ENCODE measurements around the gene MYCBPAP.
A peak's percentile ranks its signal among the peaks of the same experiment; 100 is the strongest.

Gene MYCBPAP

GRCh38 chr17:50520483-50520882 lies 12.2 kb downstream of the MYCBPAP start:
- no peak for DNase-seq

- no peak for DNase-seq
Observed at GRCh38 chr17:50521514-50521913, 13.3 kb downstream of the MYCBPAP start.

- no peak for DNase-seq
Observed at GRCh38 chr17:50522766-50523165, 14.5 kb downstream of the MYCBPAP start.

- DNase-seq: no peak
Observed at GRCh38 chr17:50523208-50523607, 15.0 kb downstream of the MYCBPAP start.

- DNase-seq: no peak
Observed at GRCh38 chr17:50524838-50525237, 16.6 kb downstream of the MYCBPAP start.

- DNase-seq: no peak
Observed at GRCh38 chr17:50527155-50527762, 19.0 kb downstream of the MYCBPAP start.

- DNase-seq: no peak
Observed at GRCh38 chr17:50527949-50528474, 19.8 kb downstream of the MYCBPAP start.

- no peak for DNase-seq
Observed at GRCh38 chr17:50529849-50530248, 21.6 kb downstream of the MYCBPAP start.

GRCh38 chr17:50531428-50532025 lies 23.3 kb downstream of the MYCBPAP start:
- DNase-seq: no peak

GRCh38 chr17:50532452-50533024 lies 24.3 kb downstream of the MYCBPAP start, which contains the start of gene EPN3:
EPN3 (plus strand) TSS chr17:50532735; CDS start chr17:50536557, 3,822 bp downstream.
- DNase-seq: no peak

GRCh38 chr17:50533185-50533584 lies 24.9 kb downstream of the MYCBPAP start:
- DNase-seq: no peak

GRCh38 chr17:50533720-50534148 lies 25.5 kb downstream of the MYCBPAP start:
- DNase-seq: no peak

GRCh38 chr17:50534222-50534978 lies 26.2 kb downstream of the MYCBPAP start:
- DNase-seq: peak in 1 of 2 experiments; percentile 29

GRCh38 chr17:50534979-50535326 lies 26.7 kb downstream of the MYCBPAP start:
- DNase-seq: no peak

- DNase-seq: no peak
Observed at GRCh38 chr17:50535407-50535806, 27.2 kb downstream of the MYCBPAP start.

- DNase-seq: no peak
Observed at GRCh38 chr17:50536683-50537646, 28.7 kb downstream of the MYCBPAP start.

GRCh38 chr17:50537721-50538548 lies 29.7 kb downstream of the MYCBPAP start:
- DNase-seq: no peak

- DNase-seq: no peak
Observed at GRCh38 chr17:50538549-50539410, 30.5 kb downstream of the MYCBPAP start.

- DNase-seq: no peak
Observed at GRCh38 chr17:50539762-50540559, 31.7 kb downstream of the MYCBPAP start.

All from stimulated activated CD4-positive, alpha-beta T cell treated with anti-CD3 and anti-CD28 coated beads, Interleukin-4, amount 100 ng/mL, for 4 hours (primary cell).